Measurements from ENCODE around the gene GALNS. TPM values are rescaled to one million over a fixed set of nuclear protein-coding genes. Genes with fewer than 3 reads are reported as not detected.

The GALNS gene
- total RNA-seq, 1 experiment from 2014 or later: 29.5 TPM

DNA sequence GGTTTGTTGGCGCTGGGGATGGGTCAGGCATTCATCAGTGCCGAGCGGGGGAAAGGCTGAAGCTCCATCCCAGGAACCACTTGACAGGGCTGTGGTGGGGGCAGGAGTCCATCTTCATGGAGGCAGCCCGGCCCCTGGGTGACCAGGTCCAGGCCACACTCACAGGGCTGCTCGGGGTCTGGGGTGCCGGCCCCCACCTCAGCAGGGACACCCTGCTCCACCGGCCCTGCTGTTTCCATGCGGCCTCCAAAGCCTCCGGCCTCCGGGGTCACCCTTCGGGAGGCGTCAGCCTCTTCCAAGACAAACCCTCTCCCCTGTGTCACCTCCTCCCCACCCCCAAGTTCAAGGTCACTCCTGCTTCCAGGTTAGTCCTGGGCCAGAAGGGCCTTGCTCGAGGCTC, 22.1 kb downstream of the GALNS start (continued):
- TF ChIP-seq, protein P1, sequence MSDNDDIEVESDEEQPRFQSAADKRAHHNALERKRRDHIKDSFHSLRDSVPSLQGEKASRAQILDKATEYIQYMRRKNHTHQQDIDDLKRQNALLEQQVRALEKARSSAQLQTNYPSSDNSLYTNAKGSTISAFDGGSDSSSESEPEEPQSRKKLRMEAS (CRISPR knock-in tag; IDR thresholded peaks at IDR 0.05): no peak
- no peak for TF ChIP-seq NR3C1 (CRISPR knock-in tag; conservative IDR thresholded peaks at IDR 0.05; ENCODE audit: low read depth)
- TF ChIP-seq NFYB (CRISPR knock-in tag; conservative IDR thresholded peaks at IDR 0.05; ENCODE audit: low read depth): no peak
- no peak for TF ChIP-seq CBFB (CRISPR knock-in tag; IDR thresholded peaks at IDR 0.05; ENCODE audit: low read depth)
- TF ChIP-seq SMAD3 (CRISPR knock-in tag; IDR thresholded peaks at IDR 0.05; ENCODE audit: borderline replicate concordance): no peak
- no peak for TF ChIP-seq SMAD4 (CRISPR knock-in tag; IDR thresholded peaks at IDR 0.05)
- TF ChIP-seq, protein P2, sequence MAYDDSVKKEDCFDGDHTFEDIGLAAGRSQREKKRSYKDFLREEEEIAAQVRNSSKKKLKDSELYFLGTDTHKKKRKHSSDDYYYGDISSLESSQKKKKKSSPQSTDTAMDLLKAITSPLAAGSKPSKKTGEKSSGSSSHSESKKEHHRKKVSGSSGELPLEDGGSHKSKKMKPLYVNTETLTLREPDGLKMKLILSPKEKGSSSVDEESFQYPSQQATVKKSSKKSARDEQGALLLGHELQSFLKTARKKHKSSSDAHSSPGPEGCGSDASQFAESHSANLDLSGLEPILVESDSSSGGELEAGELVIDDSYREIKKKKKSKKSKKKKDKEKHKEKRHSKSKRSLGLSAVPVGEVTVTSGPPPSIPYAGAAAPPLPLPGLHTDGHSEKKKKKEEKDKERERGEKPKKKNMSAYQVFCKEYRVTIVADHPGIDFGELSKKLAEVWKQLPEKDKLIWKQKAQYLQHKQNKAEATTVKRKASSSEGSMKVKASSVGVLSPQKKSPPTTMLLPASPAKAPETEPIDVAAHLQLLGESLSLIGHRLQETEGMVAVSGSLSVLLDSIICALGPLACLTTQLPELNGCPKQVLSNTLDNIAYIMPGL (CRISPR knock-in tag; IDR thresholded peaks at IDR 0.05): no peak
- TF ChIP-seq, protein P3, sequence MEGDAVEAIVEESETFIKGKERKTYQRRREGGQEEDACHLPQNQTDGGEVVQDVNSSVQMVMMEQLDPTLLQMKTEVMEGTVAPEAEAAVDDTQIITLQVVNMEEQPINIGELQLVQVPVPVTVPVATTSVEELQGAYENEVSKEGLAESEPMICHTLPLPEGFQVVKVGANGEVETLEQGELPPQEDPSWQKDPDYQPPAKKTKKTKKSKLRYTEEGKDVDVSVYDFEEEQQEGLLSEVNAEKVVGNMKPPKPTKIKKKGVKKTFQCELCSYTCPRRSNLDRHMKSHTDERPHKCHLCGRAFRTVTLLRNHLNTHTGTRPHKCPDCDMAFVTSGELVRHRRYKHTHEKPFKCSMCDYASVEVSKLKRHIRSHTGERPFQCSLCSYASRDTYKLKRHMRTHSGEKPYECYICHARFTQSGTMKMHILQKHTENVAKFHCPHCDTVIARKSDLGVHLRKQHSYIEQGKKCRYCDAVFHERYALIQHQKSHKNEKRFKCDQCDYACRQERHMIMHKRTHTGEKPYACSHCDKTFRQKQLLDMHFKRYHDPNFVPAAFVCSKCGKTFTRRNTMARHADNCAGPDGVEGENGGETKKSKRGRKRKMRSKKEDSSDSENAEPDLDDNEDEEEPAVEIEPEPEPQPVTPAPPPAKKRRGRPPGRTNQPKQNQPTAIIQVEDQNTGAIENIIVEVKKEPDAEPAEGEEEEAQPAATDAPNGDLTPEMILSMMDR (IDR thresholded peaks at IDR 0.05): no peak
- no peak for TF ChIP-seq ZNF263 (CRISPR knock-in tag; IDR thresholded peaks at IDR 0.05; ENCODE audit: low read depth)
- TF ChIP-seq TEAD1 (CRISPR knock-in tag; IDR thresholded peaks at IDR 0.05): no peak
- no peak for TF ChIP-seq SOX15 (CRISPR knock-in tag; IDR thresholded peaks at IDR 0.05)

DNA sequence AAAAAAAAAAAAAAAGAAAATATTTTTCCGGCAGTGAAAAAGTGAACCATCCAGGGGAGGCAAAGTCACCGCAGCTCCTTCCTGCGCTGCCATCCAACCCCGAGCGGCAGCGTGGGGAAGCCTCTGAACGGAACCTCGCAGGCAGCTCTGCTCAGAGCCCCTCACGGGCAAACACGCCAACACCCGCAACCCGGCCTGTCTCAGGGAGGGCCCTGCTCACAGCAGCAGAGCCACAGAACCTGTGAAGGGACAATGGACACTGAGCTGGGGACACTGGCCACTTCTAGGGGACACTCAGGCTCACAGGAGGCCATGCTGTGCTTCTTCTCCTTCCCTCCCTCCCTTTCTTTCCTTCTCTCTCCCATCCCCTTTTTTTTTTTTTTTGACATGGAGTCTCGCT, 23.7 kb downstream of the GALNS start:
- no peak overlapping the region for H3K27ac Mint-ChIP-seq
- no peak for TF ChIP-seq ZNF416 (CRISPR knock-in tag; IDR thresholded peaks at IDR 0.05)
- no peak for TF ChIP-seq FOXP1 (CRISPR knock-in tag; IDR thresholded peaks at IDR 0.05; ENCODE audit: borderline replicate concordance)
- TF ChIP-seq, protein P4, sequence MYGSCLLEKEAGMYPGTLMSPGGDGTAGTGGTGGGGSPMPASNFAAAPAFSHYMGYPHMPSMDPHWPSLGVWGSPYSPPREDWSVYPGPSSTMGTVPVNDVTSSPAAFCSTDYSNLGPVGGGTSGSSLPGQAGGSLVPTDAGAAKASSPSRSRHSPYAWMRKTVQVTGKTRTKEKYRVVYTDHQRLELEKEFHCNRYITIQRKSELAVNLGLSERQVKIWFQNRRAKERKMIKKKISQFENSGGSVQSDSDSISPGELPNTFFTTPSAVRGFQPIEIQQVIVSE (CRISPR knock-in tag; IDR thresholded peaks at IDR 0.05; ENCODE audit: borderline replicate concordance): no peak
- TF ChIP-seq, protein P5, sequence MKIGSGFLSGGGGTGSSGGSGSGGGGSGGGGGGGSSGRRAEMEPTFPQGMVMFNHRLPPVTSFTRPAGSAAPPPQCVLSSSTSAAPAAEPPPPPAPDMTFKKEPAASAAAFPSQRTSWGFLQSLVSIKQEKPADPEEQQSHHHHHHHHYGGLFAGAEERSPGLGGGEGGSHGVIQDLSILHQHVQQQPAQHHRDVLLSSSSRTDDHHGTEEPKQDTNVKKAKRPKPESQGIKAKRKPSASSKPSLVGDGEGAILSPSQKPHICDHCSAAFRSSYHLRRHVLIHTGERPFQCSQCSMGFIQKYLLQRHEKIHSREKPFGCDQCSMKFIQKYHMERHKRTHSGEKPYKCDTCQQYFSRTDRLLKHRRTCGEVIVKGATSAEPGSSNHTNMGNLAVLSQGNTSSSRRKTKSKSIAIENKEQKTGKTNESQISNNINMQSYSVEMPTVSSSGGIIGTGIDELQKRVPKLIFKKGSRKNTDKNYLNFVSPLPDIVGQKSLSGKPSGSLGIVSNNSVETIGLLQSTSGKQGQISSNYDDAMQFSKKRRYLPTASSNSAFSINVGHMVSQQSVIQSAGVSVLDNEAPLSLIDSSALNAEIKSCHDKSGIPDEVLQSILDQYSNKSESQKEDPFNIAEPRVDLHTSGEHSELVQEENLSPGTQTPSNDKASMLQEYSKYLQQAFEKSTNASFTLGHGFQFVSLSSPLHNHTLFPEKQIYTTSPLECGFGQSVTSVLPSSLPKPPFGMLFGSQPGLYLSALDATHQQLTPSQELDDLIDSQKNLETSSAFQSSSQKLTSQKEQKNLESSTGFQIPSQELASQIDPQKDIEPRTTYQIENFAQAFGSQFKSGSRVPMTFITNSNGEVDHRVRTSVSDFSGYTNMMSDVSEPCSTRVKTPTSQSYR (CRISPR knock-in tag; IDR thresholded peaks at IDR 0.05): no peak
- TF ChIP-seq, protein P6, sequence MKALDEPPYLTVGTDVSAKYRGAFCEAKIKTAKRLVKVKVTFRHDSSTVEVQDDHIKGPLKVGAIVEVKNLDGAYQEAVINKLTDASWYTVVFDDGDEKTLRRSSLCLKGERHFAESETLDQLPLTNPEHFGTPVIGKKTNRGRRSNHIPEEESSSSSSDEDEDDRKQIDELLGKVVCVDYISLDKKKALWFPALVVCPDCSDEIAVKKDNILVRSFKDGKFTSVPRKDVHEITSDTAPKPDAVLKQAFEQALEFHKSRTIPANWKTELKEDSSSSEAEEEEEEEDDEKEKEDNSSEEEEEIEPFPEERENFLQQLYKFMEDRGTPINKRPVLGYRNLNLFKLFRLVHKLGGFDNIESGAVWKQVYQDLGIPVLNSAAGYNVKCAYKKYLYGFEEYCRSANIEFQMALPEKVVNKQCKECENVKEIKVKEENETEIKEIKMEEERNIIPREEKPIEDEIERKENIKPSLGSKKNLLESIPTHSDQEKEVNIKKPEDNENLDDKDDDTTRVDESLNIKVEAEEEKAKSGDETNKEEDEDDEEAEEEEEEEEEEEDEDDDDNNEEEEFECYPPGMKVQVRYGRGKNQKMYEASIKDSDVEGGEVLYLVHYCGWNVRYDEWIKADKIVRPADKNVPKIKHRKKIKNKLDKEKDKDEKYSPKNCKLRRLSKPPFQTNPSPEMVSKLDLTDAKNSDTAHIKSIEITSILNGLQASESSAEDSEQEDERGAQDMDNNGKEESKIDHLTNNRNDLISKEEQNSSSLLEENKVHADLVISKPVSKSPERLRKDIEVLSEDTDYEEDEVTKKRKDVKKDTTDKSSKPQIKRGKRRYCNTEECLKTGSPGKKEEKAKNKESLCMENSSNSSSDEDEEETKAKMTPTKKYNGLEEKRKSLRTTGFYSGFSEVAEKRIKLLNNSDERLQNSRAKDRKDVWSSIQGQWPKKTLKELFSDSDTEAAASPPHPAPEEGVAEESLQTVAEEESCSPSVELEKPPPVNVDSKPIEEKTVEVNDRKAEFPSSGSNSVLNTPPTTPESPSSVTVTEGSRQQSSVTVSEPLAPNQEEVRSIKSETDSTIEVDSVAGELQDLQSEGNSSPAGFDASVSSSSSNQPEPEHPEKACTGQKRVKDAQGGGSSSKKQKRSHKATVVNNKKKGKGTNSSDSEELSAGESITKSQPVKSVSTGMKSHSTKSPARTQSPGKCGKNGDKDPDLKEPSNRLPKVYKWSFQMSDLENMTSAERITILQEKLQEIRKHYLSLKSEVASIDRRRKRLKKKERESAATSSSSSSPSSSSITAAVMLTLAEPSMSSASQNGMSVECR (CRISPR knock-in tag; IDR thresholded peaks at IDR 0.05; ENCODE audit: borderline replicate concordance): no peak
- TF ChIP-seq ELF4 (CRISPR knock-in tag; IDR thresholded peaks at IDR 0.05; ENCODE audit: low read depth): no peak
- TF ChIP-seq ESRRA (CRISPR knock-in tag; IDR thresholded peaks at IDR 0.05; ENCODE audit: borderline replicate concordance): no peak
- TF ChIP-seq TEAD4 (CRISPR knock-in tag; IDR thresholded peaks at IDR 0.05): no peak
- TF ChIP-seq, protein P7, sequence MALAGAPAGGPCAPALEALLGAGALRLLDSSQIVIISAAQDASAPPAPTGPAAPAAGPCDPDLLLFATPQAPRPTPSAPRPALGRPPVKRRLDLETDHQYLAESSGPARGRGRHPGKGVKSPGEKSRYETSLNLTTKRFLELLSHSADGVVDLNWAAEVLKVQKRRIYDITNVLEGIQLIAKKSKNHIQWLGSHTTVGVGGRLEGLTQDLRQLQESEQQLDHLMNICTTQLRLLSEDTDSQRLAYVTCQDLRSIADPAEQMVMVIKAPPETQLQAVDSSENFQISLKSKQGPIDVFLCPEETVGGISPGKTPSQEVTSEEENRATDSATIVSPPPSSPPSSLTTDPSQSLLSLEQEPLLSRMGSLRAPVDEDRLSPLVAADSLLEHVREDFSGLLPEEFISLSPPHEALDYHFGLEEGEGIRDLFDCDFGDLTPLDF (CRISPR knock-in tag; IDR thresholded peaks at IDR 0.05): no peak
- TF ChIP-seq, protein P8, sequence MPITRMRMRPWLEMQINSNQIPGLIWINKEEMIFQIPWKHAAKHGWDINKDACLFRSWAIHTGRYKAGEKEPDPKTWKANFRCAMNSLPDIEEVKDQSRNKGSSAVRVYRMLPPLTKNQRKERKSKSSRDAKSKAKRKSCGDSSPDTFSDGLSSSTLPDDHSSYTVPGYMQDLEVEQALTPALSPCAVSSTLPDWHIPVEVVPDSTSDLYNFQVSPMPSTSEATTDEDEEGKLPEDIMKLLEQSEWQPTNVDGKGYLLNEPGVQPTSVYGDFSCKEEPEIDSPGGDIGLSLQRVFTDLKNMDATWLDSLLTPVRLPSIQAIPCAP (CRISPR knock-in tag; IDR thresholded peaks at IDR 0.05): no peak
- ATAC-seq: no peak
- CTCF ChIA-PET: interaction anchor here (0.9 to 2.4 kb wide), 2 partner anchors 96 to 334 kb away, joined by 3 to 8 read pairs; no protein-coding TSS in a partner anchor
- no peak for DNase-seq (ENCODE audit: low spot score)
- no peaks in the 10 kb centered on the region for H3K27me3 Mint-ChIP-seq (ENCODE audit: low read depth)
- H3K36me3 Mint-ChIP-seq: peaks cover 2% of the 10 kb centered on the region; the same call in 1 of the 2 replicates
- POLR2A ChIA-PET: interaction anchor here (0.6 to 0.7 kb wide), 2 partner anchors 18 to 48 kb away, joined by 4 to 5 read pairs; no protein-coding TSS in a partner anchor
- H3K9me3 Mint-ChIP-seq: no peaks in the 10 kb centered on the region
- H3K4me3 Mint-ChIP-seq: no peak overlapping the region
- H3K4me1 Mint-ChIP-seq: no peaks in the 10 kb centered on the region
